Measurements from ENCODE around the gene CAMKMT.

- TF ChIP-seq YY1 (IDR thresholded peaks at IDR 0.05; ENCODE audit: insufficient read depth, insufficient read length): no peak
- TF ChIP-seq ZNF274 (IDR thresholded peaks at IDR 0.05; ENCODE audit: low read depth, low read length): no peak
Observed at GRCh38 chr2:44745922-44746766, 384.4 kb downstream of the CAMKMT start.

All from NT2/D1 (cell line).